Measurements from ENCODE around the gene TSPAN9. TPM values are rescaled to one million over a fixed set of nuclear protein-coding genes. Genes with fewer than 3 reads are reported as not detected.

Gene TSPAN9
- total and polyA plus RNA-seq, 10 of the 15 experiments (the other 5 are each of a cell fraction or from before 2014, with no cell fraction given), result 0.03 to 1.0 (median 0.12) TPM; not detected in 5

- TF ChIP-seq ZNF687 (IDR thresholded peaks at IDR 0.05), result no peak
- no peak for TF ChIP-seq NFYA (IDR thresholded peaks at IDR 0.05; ENCODE audit: borderline replicate concordance, low read depth, low read length)
- TF ChIP-seq KLF5 (IDR thresholded peaks at IDR 0.05; ENCODE audit: partially characterized antibody), result no peak
- no peak for TF ChIP-seq POLR2AphosphoS2 (IDR thresholded peaks at IDR 0.05; ENCODE audit: low read depth, low read length)
- no peak for TF ChIP-seq CREM (IDR thresholded peaks at IDR 0.05; ENCODE audit: low read depth)
- TF ChIP-seq TCF3 (IDR thresholded peaks at IDR 0.05; ENCODE audit: borderline replicate concordance, insufficient read depth, low read depth, low read length), result no peak
- TF ChIP-seq ZBTB4 (CRISPR knock-in tag; IDR thresholded peaks at IDR 0.05), result no peak
- no peak for TF ChIP-seq PRDM15 (CRISPR knock-in tag; IDR thresholded peaks at IDR 0.05)
- no peak for TF ChIP-seq CBFB (IDR thresholded peaks at IDR 0.05; ENCODE audit: low read depth)
These were observed 216.4 kb downstream of the TSPAN9 start (continued) for GRCh38 chr12:3293446-3294161.
